GM23338 (cell line): ENCODE measurements around the gene MUC21. TPM values are rescaled to one million over a fixed set of nuclear protein-coding genes. Genes with fewer than 3 reads are reported as not detected.
A peak's percentile ranks its signal among the peaks of the same experiment; 100 is the strongest.

Source experiments
- ATAC-seq: fragments of 200-7000 bp; cut with Tn5 transposase; 3 replicates; pipeline ENCODE4 v1.9.1; 2020
- DNase-seq: peaks from one replicate; pipeline ENCODE4 v3.0.0-alpha.2; 2015; ENCODE audit warnings: low spot score
- H2AFZ ChIP-seq: fragments of 200-600 bp; sonication (generic); 2 replicates; pipeline ENCODE4 v1.8.0; 2016; ENCODE audit warnings: antibody characterized with exemption, mild to moderate bottlenecking, moderate library complexity
- H3F3A ChIP-seq: fragments of 200-600 bp; sonication (generic); replicated peaks from 2 replicates; pipeline ENCODE4 v1.8.0; 2017; ENCODE audit warnings: antibody characterized with exemption, mixed run types, low read depth
- H3K27ac ChIP-seq: fragments of 200-600 bp; sonication (generic); 2 replicates; pipeline ENCODE4 v1.6.1; 2016; ENCODE audit warnings: low read depth
- H3K27me3 ChIP-seq: fragments of 200-600 bp; sonication (generic); 2 replicates; pipeline ENCODE4 v1.8.0; 2016; ENCODE audit warnings: mild to moderate bottlenecking, mixed run types, moderate library complexity; ENCODE audit not compliant: insufficient read depth
- H3K36me3 ChIP-seq: fragments of 200-600 bp; sonication (generic); 2 replicates; pipeline ENCODE4 v1.8.0; 2016; ENCODE audit warnings: mild to moderate bottlenecking; ENCODE audit not compliant: insufficient read depth
- H3K4me1 ChIP-seq: fragments of 200-600 bp; sonication (generic); 2 replicates; pipeline ENCODE4 v1.8.0; 2016; ENCODE audit warnings: mild to moderate bottlenecking, moderate library complexity; ENCODE audit not compliant: insufficient read depth
- H3K4me2 ChIP-seq: fragments of 200-600 bp; sonication (generic); 2 replicates; pipeline ENCODE4 v1.7.1; 2017; ENCODE audit warnings: mixed run types
- H3K4me3 ChIP-seq: fragments of 200-600 bp; sonication (generic); 2 replicates; pipeline ENCODE4 v1.6.1; 2016; ENCODE audit warnings: mixed run types
- H3K79me2 ChIP-seq: fragments of 200-600 bp; sonication (generic); replicated peaks from 2 replicates; pipeline ENCODE4 v1.8.0; 2017; ENCODE audit warnings: mild to moderate bottlenecking; ENCODE audit not compliant: insufficient read depth
- H3K9me2 ChIP-seq: fragments of 200-600 bp; sonication (generic); 2 replicates; pipeline ENCODE4 v1.8.0; 2017; ENCODE audit not compliant: insufficient read depth
- H4K20me1 ChIP-seq: fragments of 200-600 bp; sonication (generic); replicated peaks from 2 replicates; pipeline ENCODE4 v1.8.0; 2017; ENCODE audit warnings: mild to moderate bottlenecking; ENCODE audit not compliant: insufficient read depth
- H3K27ac Mint-ChIP-seq: 2 replicates; pipeline ENCODE4 v1.8.0; 2020; ENCODE audit warnings: inconsistent platforms, mild to moderate bottlenecking, moderate library complexity, mixed read lengths
- H3K27me3 Mint-ChIP-seq: 3 replicates; pipeline ENCODE4 v1.8.0; 2022; ENCODE audit warnings: low read depth, mild to moderate bottlenecking, moderate library complexity, mixed read lengths, inconsistent platforms; ENCODE audit not compliant: insufficient read depth, poor library complexity
- H3K36me3 Mint-ChIP-seq: 3 replicates; pipeline ENCODE4 v1.8.0; 2021; ENCODE audit warnings: low read depth, mild to moderate bottlenecking, inconsistent platforms, moderate library complexity, mixed read lengths
- H3K4me1 Mint-ChIP-seq: 3 replicates; pipeline ENCODE4 v1.8.0; 2020; ENCODE audit warnings: mild to moderate bottlenecking, inconsistent platforms, mixed read lengths
- H3K4me3 Mint-ChIP-seq: 3 replicates; pipeline ENCODE4 v1.8.0; 2021; ENCODE audit warnings: moderate library complexity, mild to moderate bottlenecking, inconsistent platforms, mixed read lengths
- H3K9me3 Mint-ChIP-seq: 3 replicates; pipeline ENCODE4 v1.8.0; 2020; ENCODE audit warnings: moderate library complexity, mild to moderate bottlenecking, inconsistent platforms, mixed read lengths
- CREB1 ChIP-seq: fragments of 250-450 bp; sonication (Bioruptor Pico); IDR thresholded peaks from 2 replicates; pipeline ENCODE4 v1.5.0; 2020; ENCODE audit warnings: low read depth, mild to moderate bottlenecking, moderate library complexity
- CTCF ChIP-seq, 2 experiments: fragments of 200-600 bp in 1 of 2; sonication (generic) in 1 of 2; conservative IDR thresholded peaks; 2 replicates each; pipeline versions ENCODE4 v1.5.1 to v1.6.1; 2016 to 2017; ENCODE audit warnings: antibody characterized with exemption in 2 of 2, low read depth in 2 of 2, mild to moderate bottlenecking in 2 of 2, moderate library complexity in 1 of 2
- EZH2 ChIP-seq: fragments of 200-600 bp; sonication (generic); IDR thresholded peaks from one replicate; pipeline ENCODE4 v1.8.0; 2017; ENCODE audit warnings: antibody characterized with exemption, mild to moderate bottlenecking, low read depth; ENCODE audit not compliant: unreplicated experiment
- EZH2phosphoT487 ChIP-seq: fragments of 200-600 bp; sonication (generic); IDR thresholded peaks from one replicate; pipeline ENCODE4 v1.8.1; 2018; ENCODE audit warnings: antibody characterized with exemption; ENCODE audit not compliant: unreplicated experiment
- STAT1 ChIP-seq: IDR thresholded peaks from one replicate; pipeline ENCODE4 v1.6.1; 2016; ENCODE audit warnings: antibody characterized with exemption; ENCODE audit not compliant: unreplicated experiment
- ZNF114 ChIP-seq: fragments of 250-450 bp; sonication (Bioruptor Pico); IDR thresholded peaks from 2 replicates; pipeline ENCODE4 v1.5.0; 2020; ENCODE audit warnings: mild to moderate bottlenecking, moderate library complexity
- ZNF462 ChIP-seq: fragments of 250-450 bp; sonication (Bioruptor Pico); IDR thresholded peaks from 2 replicates; pipeline ENCODE4 v1.5.0; 2020; ENCODE audit warnings: mild to moderate bottlenecking, moderate library complexity
- polyA plus RNA-seq: library from polyadenylated mRNA; unstranded; fragments of >200 nt; fragmentation: Nextera tagmentation; extraction: Ambion mirVana; gene quantifications from 2 replicates; pipeline ENCODE4 v1.2.1, GENCODE V29; 2016
- total RNA-seq: library from RNA; depleted of rRNA; stranded (reverse); fragments of >200 nt; shearing (Covaris generic); gene quantifications from 2 replicates; pipeline ENCODE4 v1.2.3, GENCODE V29; 2014

Gene MUC21
- total and polyA plus RNA-seq, 2 experiments from 2014 or later = not detected

- no peak for TF ChIP-seq ZNF462 (CRISPR knock-in tag)
- no peak for TF ChIP-seq EZH2
- TF ChIP-seq CREB1 = no peak
- TF ChIP-seq ZNF114 (CRISPR knock-in tag) = no peak
- TF ChIP-seq EZH2phosphoT487 = no peak
Measured at GRCh38 chr6:31007694-31008093, 24.2 kb downstream of the MUC21 start (continued).

- H3K36me3 Mint-ChIP-seq = no peaks in the 10 kb centered on the region
- H3K9me2 ChIP-seq = no peaks in the 10 kb centered on the region
- no peaks in the 10 kb centered on the region for H3K79me2 ChIP-seq
- H4K20me1 ChIP-seq = no peaks in the 10 kb centered on the region
- no peak overlapping the region for H3K4me3 Mint-ChIP-seq
- H3K4me1 Mint-ChIP-seq = no peaks in the 10 kb centered on the region; the same call in 2 of the 3 replicates
- H3K27me3 Mint-ChIP-seq = peaks cover 6% of the 10 kb centered on the region
- no peaks in the 10 kb centered on the region for H3F3A ChIP-seq
- no peaks in the 10 kb centered on the region for H3K27me3 ChIP-seq
- ATAC-seq = peak; percentile 74
- H3K27ac ChIP-seq = no peak overlapping the region
- H3K4me2 ChIP-seq = no peak overlapping the region
- TF ChIP-seq STAT1 (no peak), CTCF (conservative IDR thresholded peaks at IDR 0.05; ENCODE audit: low read depth in 2 of 2) (peak; percentile 35 to 54)
- DNase-seq = peak; percentile 48
- no peak overlapping the region for H3K4me3 ChIP-seq
- no peak overlapping the region for H3K27ac Mint-ChIP-seq
- H3K9me3 Mint-ChIP-seq = no peaks in the 10 kb centered on the region
- peak overlapping the region; percentile 40; the same call in 1 of the 2 replicates for H2AFZ ChIP-seq
- no peaks in the 10 kb centered on the region for H3K36me3 ChIP-seq
- no peaks in the 10 kb centered on the region for H3K4me1 ChIP-seq
Measured at GRCh38 chr6:31008165-31008564, 24.6 kb downstream of the MUC21 start.
